Erythroblast (primary cell): ENCODE data around the gene ICAM3.

Source experiments
- GATA1 ChIP-seq: IDR thresholded peaks from 2 replicates; pipeline ENCODE4 v1.6.1; 2011; ENCODE audit warnings: low read depth, mild to moderate bottlenecking, control low read depth, low read length, moderate library complexity
- POLR2A ChIP-seq: IDR thresholded peaks from 2 replicates; pipeline ENCODE4 v1.6.1; 2011; ENCODE audit warnings: mild to moderate bottlenecking, low read length

GRCh38 chr19:10288662-10289166 lies 50.7 kb downstream of the ICAM3 start:
- TF ChIP-seq POLR2A: peak; percentile 75
- TF ChIP-seq GATA1: no peak
